ENCODE data around the gene CCDC88C.

Gene CCDC88C

GRCh38 chr14:91372671-91373495 is 44.7 kb downstream of the CCDC88C start:
- H3K4me3 ChIP-seq (ENCODE audit: low read length) = no peak overlapping the region
- DNase-seq (ENCODE audit: low read depth) = no peak
- TF ChIP-seq CTCF (conservative IDR thresholded peaks at IDR 0.05; ENCODE audit: low read depth, low read length) = no peak

GRCh38 chr14:91371990-91372375 is 45.6 kb downstream of the CCDC88C start:
- TF ChIP-seq CTCF (conservative IDR thresholded peaks at IDR 0.05; ENCODE audit: low read depth, low read length) = no peak
- H3K4me3 ChIP-seq (ENCODE audit: low read length) = no peak overlapping the region
- no peak for DNase-seq (ENCODE audit: low read depth)

- H3K4me3 ChIP-seq (ENCODE audit: low read length) = no peak overlapping the region
- no peak for DNase-seq (ENCODE audit: low read depth)
- TF ChIP-seq CTCF (conservative IDR thresholded peaks at IDR 0.05; ENCODE audit: low read depth, low read length) = no peak
These were observed 46.3 kb downstream of the CCDC88C start for GRCh38 chr14:91371011-91371989.

- H3K4me3 ChIP-seq (ENCODE audit: low read length) = no peak overlapping the region
- DNase-seq (ENCODE audit: low read depth) = no peak
- TF ChIP-seq CTCF (conservative IDR thresholded peaks at IDR 0.05; ENCODE audit: low read depth, low read length) = no peak
These were observed 47.8 kb downstream of the CCDC88C start for GRCh38 chr14:91369628-91370445.

- no peak for TF ChIP-seq CTCF (conservative IDR thresholded peaks at IDR 0.05; ENCODE audit: low read depth, low read length)
- no peak overlapping the region for H3K4me3 ChIP-seq (ENCODE audit: low read length)
These were observed 48.7 kb downstream of the CCDC88C start for GRCh38 chr14:91368776-91369416.

More at GRCh38 chr14:91368776-91369416, 48.7 kb downstream of the CCDC88C start:
- DNase-seq (ENCODE audit: low read depth) = no peak
